AG10803 (cell line): Measurements from ENCODE around the gene GSTO2.

Experiments used
- DNase-seq: peaks from one replicate; pipeline ENCODE4 v3.0.0; 2010; ENCODE audit warnings: low read depth
- H3K4me3 ChIP-seq: 2 replicates; pipeline ENCODE4 v1.5.1; 2011; ENCODE audit warnings: mild to moderate bottlenecking, low read length, control low read depth
- CTCF ChIP-seq: conservative IDR thresholded peaks from 2 replicates; pipeline ENCODE4 v1.5.1; 2011; ENCODE audit warnings: mild to moderate bottlenecking, low read length, control low read depth, inconsistent platforms

GSTO2 gene

GRCh38 chr10:104350127-104350635 lies 81.2 kb downstream of the GSTO2 start:
- H3K4me3 ChIP-seq, result no peak overlapping the region
- peak; percentile 73 for TF ChIP-seq CTCF
- peak; percentile 74 for DNase-seq

DNA sequence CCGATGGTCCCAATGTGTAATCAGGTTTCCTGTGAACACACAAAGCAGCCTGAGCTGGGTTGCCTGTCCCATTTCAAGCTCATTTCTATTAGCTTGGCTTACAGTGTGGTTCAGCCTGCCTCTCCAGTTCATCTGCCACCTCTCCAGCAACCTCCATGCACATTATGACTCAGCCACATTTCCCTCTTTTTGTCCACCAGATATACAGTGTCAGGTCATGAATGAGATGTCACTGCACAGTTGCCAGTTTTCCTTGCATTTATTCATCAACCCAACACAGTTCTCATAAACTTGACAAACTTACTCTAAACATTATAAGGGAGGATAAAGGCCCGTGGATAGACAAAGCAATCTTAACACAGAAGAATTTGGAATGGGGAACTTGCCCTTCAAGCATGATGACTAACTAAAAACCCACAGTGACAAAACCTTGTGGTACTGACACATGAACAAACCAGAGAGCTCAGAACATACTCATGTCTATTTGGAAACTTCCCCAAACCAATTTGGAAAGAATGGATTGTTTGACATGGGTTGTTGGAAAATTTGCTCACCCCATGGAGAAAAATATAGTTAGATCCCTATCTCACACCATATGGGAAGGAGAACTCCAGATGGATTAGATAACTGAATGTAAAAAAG lies 82.2 kb downstream of the GSTO2 start:
- TF ChIP-seq CTCF, result no peak
- peak; percentile 89 for DNase-seq
- H3K4me3 ChIP-seq, result no peak overlapping the region

DNA sequence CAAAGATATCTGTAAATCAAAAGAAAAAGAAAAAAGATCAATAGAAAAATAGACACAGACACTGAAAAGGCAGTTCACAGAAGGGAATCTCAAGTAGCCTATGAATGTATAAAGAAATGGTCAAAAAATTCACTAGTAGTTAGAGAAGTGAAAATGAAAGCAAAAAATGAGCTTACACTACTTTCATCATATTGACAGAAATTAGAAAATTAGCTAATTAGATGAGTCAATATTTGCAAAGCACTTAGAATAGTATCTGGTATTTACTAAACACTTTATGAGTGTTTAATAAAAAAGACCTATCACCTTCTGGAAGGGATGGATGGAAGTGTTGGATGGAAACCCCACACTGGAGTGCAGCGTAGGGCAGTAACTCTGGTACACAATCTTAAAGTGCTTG lies 82.9 kb downstream of the GSTO2 start:
- no peak overlapping the region for H3K4me3 ChIP-seq

GRCh38 chr10:104353325-104354048 lies 84.5 kb downstream of the GSTO2 start, which contains the start of gene CFAP58:
TSS of gene CFAP58 (plus strand) at chr10:104353833. CDS start at chr10:104353898, 65 bp downstream.
- DNase-seq, result peak; percentile 67
- peak within 1 kb of the TSS; percentile 66 for H3K4me3 ChIP-seq
- peak; percentile 53 for TF ChIP-seq CTCF

More for the DNA sequence above, 82.9 kb downstream of the GSTO2 start:
- TF ChIP-seq CTCF, result no peak
- no peak for DNase-seq
